Activated CD4-positive, alpha-beta memory T cell treated with anti-CD3 and anti-CD28 coated beads, Interleukin-2, amount 10 ng/mL, durations not matched to agents 7 days and 5 days (primary cell): Measurements from ENCODE around the gene IL11RA. TPM values are rescaled to one million over a fixed set of nuclear protein-coding genes. Genes with fewer than 3 reads are reported as not detected.

Source experiments
- CTCF ChIA-PET: fragments of 350-600 bp; sonication (Branson Sonifier 250); formaldehyde crosslinking; loops from one replicate; lab custom pipeline; 2021; ENCODE audit warnings: antibody characterized with exemption, inconsistent platforms; lab: Charles Lee
- POLR2A ChIA-PET: fragments of 350-600 bp; sonication (Branson Sonifier 250); formaldehyde crosslinking; loops from one replicate; lab custom pipeline; 2021; ENCODE audit warnings: antibody characterized with exemption; lab: Charles Lee
- DNase-seq: peaks from one replicate; pipeline ENCODE4 v3.0.0-alpha.2; 2020
- H3K27ac Mint-ChIP-seq: one replicate; pipeline ENCODE4 v1.8.0; 2021; ENCODE audit warnings: mild to moderate bottlenecking, mixed read lengths
- H3K27me3 Mint-ChIP-seq: one replicate; pipeline ENCODE4 v1.8.0; 2021; ENCODE audit warnings: mixed read lengths
- H3K36me3 Mint-ChIP-seq: one replicate; pipeline ENCODE4 v1.8.0; 2021; ENCODE audit warnings: low read depth, mixed read lengths
- H3K4me1 Mint-ChIP-seq: one replicate; pipeline ENCODE4 v1.8.0; 2021; ENCODE audit warnings: mixed read lengths
- H3K4me3 Mint-ChIP-seq: one replicate; pipeline ENCODE4 v1.8.0; 2021; ENCODE audit warnings: mild to moderate bottlenecking, mixed read lengths
- H3K9me3 Mint-ChIP-seq: one replicate; pipeline ENCODE4 v1.8.0; 2021; ENCODE audit warnings: mixed read lengths
- total RNA-seq, 2 experiments: library from RNA; stranded (reverse); gene quantifications; one replicate each; pipeline ENCODE4 v1.2.3, GENCODE V29; 2021

IL11RA gene
- 10 to 100 TPM; 51.5 to 54.0 TPM for total RNA-seq

GRCh38 chr9:34651876-34652601, at the start of gene IL11RA:
TSS of gene IL11RA (plus strand) at chr9:34652185. CDS start at chr9:34655218, 3,033 bp downstream.
- DNase-seq, result peak; percentile 55
- no peaks in the 10 kb centered on the region for H3K9me3 Mint-ChIP-seq
- peak within 1 kb of the TSS; percentile 8 for H3K4me3 Mint-ChIP-seq
- ChIA-PET CTCF (interaction anchor here (2.1 to 9.7 kb wide), 2 partner anchors 11 to 18 kb away, joined by 5 to 125 read pairs; partner anchors contain the start of gene CCL27), POLR2A (interaction anchor here (1.3 to 2.9 kb wide), 2 partner anchors 11 to 14 kb away, joined by 3 to 18 read pairs; partner anchors contain the start of genes CCL27 and SIGMAR1)
- H3K27me3 Mint-ChIP-seq, result no peaks in the 10 kb centered on the region
- H3K27ac Mint-ChIP-seq, result peak within 1 kb of the TSS; percentile 16
- peaks cover 47% of the 10 kb centered on the region for H3K4me1 Mint-ChIP-seq
- H3K36me3 Mint-ChIP-seq, result peaks cover 33% of the 10 kb centered on the region

GRCh38 chr9:34603610-34604231, 48.3 kb upstream of the IL11RA start:
- Mint-ChIP-seq H3K27ac (no peak overlapping the region), H3K36me3 (no peaks in the 10 kb centered on the region), H3K27me3 (peaks cover 22% of the 10 kb centered on the region), H3K4me3 (no peak overlapping the region), H3K4me1 (no peaks in the 10 kb centered on the region), H3K9me3 (no peaks in the 10 kb centered on the region)
- ChIA-PET CTCF (interaction anchor here (0.6 to 4.0 kb wide), 26 partner anchors 9 to 248 kb away, joined by 3 to 29 read pairs (median 4); partner anchors contain the start of genes DCTN3, GALT, RPP25L and SIGMAR1), POLR2A (interaction anchor here (1.0 kb wide), 1 partner anchor 17 kb away, joined by 3 read pairs; no protein-coding TSS in a partner anchor)
- DNase-seq, result peak; percentile 82

- peaks cover 5% of the 10 kb centered on the region for H3K36me3 Mint-ChIP-seq
- DNase-seq, result no peak
- H3K9me3 Mint-ChIP-seq, result no peaks in the 10 kb centered on the region
- POLR2A ChIA-PET, result interaction anchor here (0.7 kb wide), 1 partner anchor 14 kb away, joined by 3 read pairs; the partner anchor contains the start of gene DCTN3
- CTCF ChIA-PET, result interaction anchor here (1.1 to 4.0 kb wide), 2 partner anchors 9 to 202 kb away, joined by 3 to 29 read pairs; no protein-coding TSS in a partner anchor
- H3K27me3 Mint-ChIP-seq, result peaks cover 18% of the 10 kb centered on the region
- peaks cover 9% of the 10 kb centered on the region for H3K4me1 Mint-ChIP-seq
- H3K4me3 Mint-ChIP-seq, result no peak overlapping the region
- no peak overlapping the region for H3K27ac Mint-ChIP-seq
Observed at GRCh38 chr9:34606190-34606589, 45.8 kb upstream of the IL11RA start.

- Mint-ChIP-seq H3K4me1 (peaks cover 12% of the 10 kb centered on the region), H3K27ac (no peak overlapping the region), H3K9me3 (no peaks in the 10 kb centered on the region), H3K27me3 (peaks cover 12% of the 10 kb centered on the region), H3K36me3 (peaks cover 5% of the 10 kb centered on the region), H3K4me3 (no peak overlapping the region)
- ChIA-PET POLR2A (no interaction called here), CTCF (interaction anchor here (1.1 kb wide), 1 partner anchor 203 kb away, joined by 3 read pairs; no protein-coding TSS in a partner anchor)
- DNase-seq, result no peak
Observed at GRCh38 chr9:34606905-34607304, 45.1 kb upstream of the IL11RA start.

- Mint-ChIP-seq H3K4me3 (no peak overlapping the region), H3K9me3 (no peaks in the 10 kb centered on the region), H3K4me1 (peaks cover 14% of the 10 kb centered on the region), H3K36me3 (peaks cover 5% of the 10 kb centered on the region), H3K27ac (no peak overlapping the region), H3K27me3 (peaks cover 12% of the 10 kb centered on the region)
- DNase-seq, result no peak
- ChIA-PET POLR2A (no interaction called here), CTCF (no interaction called here)
Observed at GRCh38 chr9:34607331-34607730, 44.7 kb upstream of the IL11RA start.

GRCh38 chr9:34610434-34611206, 41.4 kb upstream of the IL11RA start:
- no peaks in the 10 kb centered on the region for H3K27me3 Mint-ChIP-seq
- ChIA-PET POLR2A (interaction anchor here (0.6 to 2.7 kb wide), 9 partner anchors 10 to 233 kb away, joined by 3 to 53 read pairs (median 5); partner anchors contain the start of genes DCTN3, GALT, MYORG and SIGMAR1), CTCF (interaction anchor here (0.9 to 8.4 kb wide), 3 partner anchors 9 to 91 kb away, joined by 3 to 125 read pairs (median 8); partner anchors contain the start of genes DCTN3 and SIGMAR1)
- DNase-seq, result no peak
- H3K4me3 Mint-ChIP-seq, result peak overlapping the region; percentile 90
- H3K4me1 Mint-ChIP-seq, result peaks cover 22% of the 10 kb centered on the region
- no peak overlapping the region for H3K27ac Mint-ChIP-seq
- H3K36me3 Mint-ChIP-seq, result peaks cover 23% of the 10 kb centered on the region
- no peaks in the 10 kb centered on the region for H3K9me3 Mint-ChIP-seq

- peaks cover 22% of the 10 kb centered on the region for H3K4me1 Mint-ChIP-seq
- no peaks in the 10 kb centered on the region for H3K27me3 Mint-ChIP-seq
- H3K36me3 Mint-ChIP-seq, result peaks cover 26% of the 10 kb centered on the region
- no peaks in the 10 kb centered on the region for H3K9me3 Mint-ChIP-seq
- CTCF ChIA-PET, result interaction anchor here (0.9 to 8.4 kb wide), 4 partner anchors 9 to 92 kb away, joined by 3 to 125 read pairs (median 6); partner anchors contain the start of genes DCTN3 and SIGMAR1
- peak overlapping the region; percentile 90 for H3K4me3 Mint-ChIP-seq
- POLR2A ChIA-PET, result interaction anchor here (0.6 to 2.7 kb wide), 10 partner anchors 9 to 764 kb away, joined by 3 to 53 read pairs (median 4); partner anchors contain the start of genes DCTN3, GALT, MYORG and SIGMAR1
- no peak for DNase-seq
- peak overlapping the region; percentile 85 for H3K27ac Mint-ChIP-seq
Observed at GRCh38 chr9:34611251-34611810, 40.7 kb upstream of the IL11RA start.

- ChIA-PET POLR2A (interaction anchor here (0.6 to 2.7 kb wide), 6 partner anchors 8 to 764 kb away, joined by 3 to 53 read pairs (median 6); partner anchors contain the start of genes DCTN3, DNAI1, FAM219A and GALT), CTCF (interaction anchor here (0.7 to 8.4 kb wide), 9 partner anchors 8 to 154 kb away, joined by 3 to 125 read pairs (median 5); partner anchors contain the start of genes ARID3C, CCL27, DCTN3 and DNAI1)
- Mint-ChIP-seq H3K27ac (peak within 1 kb of the TSS; percentile 85), H3K27me3 (no peaks in the 10 kb centered on the region), H3K4me1 (peaks cover 22% of the 10 kb centered on the region), H3K9me3 (no peaks in the 10 kb centered on the region), H3K4me3 (peak within 1 kb of the TSS; percentile 90), H3K36me3 (peaks cover 31% of the 10 kb centered on the region)
- DNase-seq, result peak; percentile 88
Observed at GRCh38 chr9:34611811-34612787, 39.9 kb upstream of the IL11RA start, which contains the start of gene RPP25L. TSS of gene RPP25L (minus strand) at chr9:34612097. CDS start at chr9:34611296, 801 bp downstream.

- CTCF ChIA-PET, result interaction anchor here (0.9 to 8.4 kb wide), 15 partner anchors 8 to 147 kb away, joined by 3 to 125 read pairs (median 4); partner anchors contain the start of genes ARID3C, CCL27, DCTN3 and GALT
- H3K4me3 Mint-ChIP-seq, result peak overlapping the region; percentile 90
- POLR2A ChIA-PET, result interaction anchor here (0.6 to 3.4 kb wide), 8 partner anchors 7 to 154 kb away, joined by 3 to 53 read pairs (median 5); partner anchors contain the start of genes DCTN3, DNAI1, FAM219A and GALT
- no peaks in the 10 kb centered on the region for H3K27me3 Mint-ChIP-seq
- DNase-seq, result peak; percentile 73
- peak overlapping the region; percentile 71 for H3K27ac Mint-ChIP-seq
- no peaks in the 10 kb centered on the region for H3K9me3 Mint-ChIP-seq
- peaks cover 22% of the 10 kb centered on the region for H3K4me1 Mint-ChIP-seq
- peaks cover 36% of the 10 kb centered on the region for H3K36me3 Mint-ChIP-seq
Observed at GRCh38 chr9:34612788-34613390, 39.1 kb upstream of the IL11RA start.

- POLR2A ChIA-PET, result interaction anchor here (1.2 to 3.4 kb wide), 2 partner anchors 16 to 22 kb away, joined by 6 to 20 read pairs; partner anchors contain the start of gene SIGMAR1
- no peak overlapping the region for H3K27ac Mint-ChIP-seq
- no peak for DNase-seq
Observed at GRCh38 chr9:34615132-34615531, 36.9 kb upstream of the IL11RA start.

More at GRCh38 chr9:34615132-34615531, 36.9 kb upstream of the IL11RA start:
- peaks cover 36% of the 10 kb centered on the region for H3K36me3 Mint-ChIP-seq
- peaks cover 35% of the 10 kb centered on the region for H3K4me1 Mint-ChIP-seq
- CTCF ChIA-PET, result interaction anchor here (1.3 to 8.4 kb wide), 4 partner anchors 11 to 88 kb away, joined by 4 to 125 read pairs (median 18); partner anchors contain the start of genes GALT and SIGMAR1
- no peaks in the 10 kb centered on the region for H3K27me3 Mint-ChIP-seq
- no peaks in the 10 kb centered on the region for H3K9me3 Mint-ChIP-seq
- no peak overlapping the region for H3K4me3 Mint-ChIP-seq
